ENCODE measurements around the gene COL5A1.

The COL5A1 gene

GRCh38 chr9:134823623-134824022 lies 182.0 kb downstream of the COL5A1 start:
- Histone ChIP-seq H3K9ac (ENCODE audit: low read length) (no peak overlapping the region), H2BK5ac (ENCODE audit: low read length) (no peak overlapping the region), H3K4me2 (ENCODE audit: low read length) (no peak overlapping the region), H3K4me3 (ENCODE audit: low read length) (no peak overlapping the region), H3K79me2 (ENCODE audit: control insufficient read depth, insufficient read depth, low read length) (no peaks in the 10 kb centered on the region), H4K8ac (ENCODE audit: low read depth, low read length) (no peak overlapping the region), H3K23ac (ENCODE audit: low read length) (no peak overlapping the region), H4K5ac (ENCODE audit: low read length) (no peak overlapping the region), H3K79me1 (ENCODE audit: low read length) (no peaks in the 10 kb centered on the region), H3K27ac (ENCODE audit: low read depth, low read length) (no peak overlapping the region), H3K36me3 (ENCODE audit: control insufficient read depth, insufficient read depth, low read length) (peaks cover 34% of the 10 kb centered on the region), H3K18ac (ENCODE audit: low read length) (no peak overlapping the region), H2BK120ac (ENCODE audit: low read depth, low read length) (no peak overlapping the region), H3K56ac (ENCODE audit: low read length) (no peak overlapping the region), H2AK5ac (ENCODE audit: low read length) (no peak overlapping the region), H2BK15ac (replicated peaks; ENCODE audit: low read depth) (no peak overlapping the region), H3K27me3 (ENCODE audit: insufficient read depth, low read length, poor library complexity) (no peaks in the 10 kb centered on the region), H3K4me1 (ENCODE audit: control insufficient read depth, low read depth, low read length) (no peaks in the 10 kb centered on the region), H3K4ac (ENCODE audit: low read depth, low read length) (no peak overlapping the region)
- no peak for DNase-seq
- no CpG with 5 or more reads among the region's 7 CpGs for WGBS (ENCODE audit: extremely low coverage, insufficient coverage, low lambda C conversion rate)

- Histone ChIP-seq H3K27ac (ENCODE audit: low read depth, low read length) (no peak overlapping the region), H2BK15ac (replicated peaks; ENCODE audit: low read depth) (no peak overlapping the region), H3K4me1 (ENCODE audit: control insufficient read depth, low read depth, low read length) (no peaks in the 10 kb centered on the region), H4K8ac (ENCODE audit: low read depth, low read length) (no peak overlapping the region), H3K36me3 (ENCODE audit: control insufficient read depth, insufficient read depth, low read length) (peaks cover 31% of the 10 kb centered on the region), H3K4ac (ENCODE audit: low read depth, low read length) (no peak overlapping the region), H3K23ac (ENCODE audit: low read length) (no peak overlapping the region), H3K79me2 (ENCODE audit: control insufficient read depth, insufficient read depth, low read length) (no peaks in the 10 kb centered on the region), H3K4me3 (ENCODE audit: low read length) (no peak overlapping the region), H3K27me3 (ENCODE audit: insufficient read depth, low read length, poor library complexity) (no peaks in the 10 kb centered on the region), H4K5ac (ENCODE audit: low read length) (no peak overlapping the region), H3K79me1 (ENCODE audit: low read length) (no peaks in the 10 kb centered on the region), H3K4me2 (ENCODE audit: low read length) (no peak overlapping the region), H2AK5ac (ENCODE audit: low read length) (no peak overlapping the region), H2BK5ac (ENCODE audit: low read length) (no peak overlapping the region), H3K9ac (ENCODE audit: low read length) (no peak overlapping the region), H3K56ac (ENCODE audit: low read length) (no peak overlapping the region), H3K18ac (ENCODE audit: low read length) (no peak overlapping the region), H2BK120ac (ENCODE audit: low read depth, low read length) (no peak overlapping the region)
- no CpG with 5 or more reads among the region's 23 CpGs for WGBS (ENCODE audit: extremely low coverage, insufficient coverage, low lambda C conversion rate)
- no peak for DNase-seq
Observed at GRCh38 chr9:134824583-134824982, 183.0 kb downstream of the COL5A1 start.

- DNase-seq = no peak
- peaks cover 28% of the 10 kb centered on the region for H3K36me3 ChIP-seq (ENCODE audit: control insufficient read depth, insufficient read depth, low read length)
Observed at GRCh38 chr9:134825025-134825424, 183.4 kb downstream of the COL5A1 start.

GRCh38 chr9:134826336-134827285 lies 185.0 kb downstream of the COL5A1 start:
- no peak overlapping the region for H3K27ac ChIP-seq (ENCODE audit: low read depth, low read length)
- H4K8ac ChIP-seq (ENCODE audit: low read depth, low read length) = no peak overlapping the region
- WGBS (ENCODE audit: extremely low coverage, insufficient coverage, low lambda C conversion rate) = no CpG with 5 or more reads among the region's 21 CpGs
- H3K18ac ChIP-seq (ENCODE audit: low read length) = no peak overlapping the region
- H3K4me1 ChIP-seq (ENCODE audit: control insufficient read depth, low read depth, low read length) = no peaks in the 10 kb centered on the region
- H2BK15ac ChIP-seq (replicated peaks; ENCODE audit: low read depth) = no peak overlapping the region
- H3K9ac ChIP-seq (ENCODE audit: low read length) = no peak overlapping the region
- DNase-seq = no peak
- no peak overlapping the region for H3K4me3 ChIP-seq (ENCODE audit: low read length)
- no peak overlapping the region for H2BK5ac ChIP-seq (ENCODE audit: low read length)
- H2BK120ac ChIP-seq (ENCODE audit: low read depth, low read length) = no peak overlapping the region
- no peaks in the 10 kb centered on the region for H3K79me2 ChIP-seq (ENCODE audit: control insufficient read depth, insufficient read depth, low read length)
- H4K5ac ChIP-seq (ENCODE audit: low read length) = no peak overlapping the region
- H3K23ac ChIP-seq (ENCODE audit: low read length) = no peak overlapping the region
- peaks cover 23% of the 10 kb centered on the region for H3K36me3 ChIP-seq (ENCODE audit: control insufficient read depth, insufficient read depth, low read length)
- H3K79me1 ChIP-seq (ENCODE audit: low read length) = no peaks in the 10 kb centered on the region
- no peaks in the 10 kb centered on the region for H3K27me3 ChIP-seq (ENCODE audit: insufficient read depth, low read length, poor library complexity)
- no peak overlapping the region for H2AK5ac ChIP-seq (ENCODE audit: low read length)
- no peak overlapping the region for H3K4me2 ChIP-seq (ENCODE audit: low read length)
- H3K56ac ChIP-seq (ENCODE audit: low read length) = no peak overlapping the region
- no peak overlapping the region for H3K4ac ChIP-seq (ENCODE audit: low read depth, low read length)

More at GRCh38 chr9:134825025-134825424, 183.4 kb downstream of the COL5A1 start:
- no peaks in the 10 kb centered on the region for H3K79me2 ChIP-seq (ENCODE audit: control insufficient read depth, insufficient read depth, low read length)
- H4K8ac ChIP-seq (ENCODE audit: low read depth, low read length) = no peak overlapping the region
- no CpG with 5 or more reads among the region's 10 CpGs for whole genome bisulfite sequencing (ENCODE audit: extremely low coverage, insufficient coverage, low lambda C conversion rate)
- H3K27me3 ChIP-seq (ENCODE audit: insufficient read depth, low read length, poor library complexity) = no peaks in the 10 kb centered on the region
- H2BK15ac ChIP-seq (replicated peaks; ENCODE audit: low read depth) = no peak overlapping the region
- no peak overlapping the region for H3K18ac ChIP-seq (ENCODE audit: low read length)
- no peak overlapping the region for H3K23ac ChIP-seq (ENCODE audit: low read length)
- no peak overlapping the region for H2AK5ac ChIP-seq (ENCODE audit: low read length)
- no peak overlapping the region for H3K4me3 ChIP-seq (ENCODE audit: low read length)
- H3K4me1 ChIP-seq (ENCODE audit: control insufficient read depth, low read depth, low read length) = no peaks in the 10 kb centered on the region
- no peak overlapping the region for H3K27ac ChIP-seq (ENCODE audit: low read depth, low read length)
- H3K4ac ChIP-seq (ENCODE audit: low read depth, low read length) = no peak overlapping the region
- H4K5ac ChIP-seq (ENCODE audit: low read length) = no peak overlapping the region
- H3K4me2 ChIP-seq (ENCODE audit: low read length) = no peak overlapping the region
- no peak overlapping the region for H3K9ac ChIP-seq (ENCODE audit: low read length)
- no peaks in the 10 kb centered on the region for H3K79me1 ChIP-seq (ENCODE audit: low read length)
- no peak overlapping the region for H2BK120ac ChIP-seq (ENCODE audit: low read depth, low read length)
- H3K56ac ChIP-seq (ENCODE audit: low read length) = no peak overlapping the region
- H2BK5ac ChIP-seq (ENCODE audit: low read length) = no peak overlapping the region

GRCh38 chr9:134827559-134827958 lies 186.0 kb downstream of the COL5A1 start:
- no peak overlapping the region for H3K4me2 ChIP-seq (ENCODE audit: low read length)
- no peak overlapping the region for H3K9ac ChIP-seq (ENCODE audit: low read length)
- peaks cover 23% of the 10 kb centered on the region for H3K36me3 ChIP-seq (ENCODE audit: control insufficient read depth, insufficient read depth, low read length)
- H3K56ac ChIP-seq (ENCODE audit: low read length) = no peak overlapping the region
- no peak overlapping the region for H3K4ac ChIP-seq (ENCODE audit: low read depth, low read length)
- H3K18ac ChIP-seq (ENCODE audit: low read length) = no peak overlapping the region
- no peak overlapping the region for H2AK5ac ChIP-seq (ENCODE audit: low read length)
- no peaks in the 10 kb centered on the region for H3K4me1 ChIP-seq (ENCODE audit: control insufficient read depth, low read depth, low read length)
- H2BK120ac ChIP-seq (ENCODE audit: low read depth, low read length) = no peak overlapping the region
- no peaks in the 10 kb centered on the region for H3K79me1 ChIP-seq (ENCODE audit: low read length)
- H3K4me3 ChIP-seq (ENCODE audit: low read length) = no peak overlapping the region
- WGBS (ENCODE audit: extremely low coverage, insufficient coverage, low lambda C conversion rate) = no CpG with 5 or more reads among the region's 19 CpGs
- no peak overlapping the region for H2BK15ac ChIP-seq (replicated peaks; ENCODE audit: low read depth)
- H2BK5ac ChIP-seq (ENCODE audit: low read length) = no peak overlapping the region
- no peaks in the 10 kb centered on the region for H3K79me2 ChIP-seq (ENCODE audit: control insufficient read depth, insufficient read depth, low read length)
- DNase-seq = no peak
- no peak overlapping the region for H3K27ac ChIP-seq (ENCODE audit: low read depth, low read length)
- no peaks in the 10 kb centered on the region for H3K27me3 ChIP-seq (ENCODE audit: insufficient read depth, low read length, poor library complexity)
- no peak overlapping the region for H3K23ac ChIP-seq (ENCODE audit: low read length)
- H4K5ac ChIP-seq (ENCODE audit: low read length) = no peak overlapping the region
- H4K8ac ChIP-seq (ENCODE audit: low read depth, low read length) = no peak overlapping the region
